Esophagus muscularis mucosa (tissue), 4 donors: ENCODE results near the gene RBM34.

ENCODE experiments used
- CTCF ChIP-seq, 3 experiments: fragments of 200-600 bp in 2 of 3; fragments of 450-650 bp in 1 of 3; sonication (generic) in 2 of 3; IDR thresholded peaks; one replicate each; pipeline ENCODE4 v1.5.1; 2017 to 2019; ENCODE audit warnings: antibody characterized with exemption in 3 of 3, mild to moderate bottlenecking in 2 of 3, moderate library complexity in 1 of 3
- EP300 ChIP-seq: sonication (generic); formaldehyde crosslinking; IDR thresholded peaks from one replicate; pipeline ENCODE4 v1.6.1; 2017; ENCODE audit warnings: antibody characterized with exemption
- POLR2A ChIP-seq: fragments of 450-650 bp; IDR thresholded peaks from one replicate; pipeline ENCODE4 v1.6.1; 2017; ENCODE audit warnings: antibody characterized with exemption, moderate library complexity, mild to moderate bottlenecking, low read depth
- POLR2AphosphoS5 ChIP-seq, 2 donors: sonication (generic); formaldehyde crosslinking; IDR thresholded peaks; one replicate each; pipeline ENCODE4 v1.6.1; 2017; ENCODE audit warnings: antibody characterized with exemption in 2 of 2

DNA sequence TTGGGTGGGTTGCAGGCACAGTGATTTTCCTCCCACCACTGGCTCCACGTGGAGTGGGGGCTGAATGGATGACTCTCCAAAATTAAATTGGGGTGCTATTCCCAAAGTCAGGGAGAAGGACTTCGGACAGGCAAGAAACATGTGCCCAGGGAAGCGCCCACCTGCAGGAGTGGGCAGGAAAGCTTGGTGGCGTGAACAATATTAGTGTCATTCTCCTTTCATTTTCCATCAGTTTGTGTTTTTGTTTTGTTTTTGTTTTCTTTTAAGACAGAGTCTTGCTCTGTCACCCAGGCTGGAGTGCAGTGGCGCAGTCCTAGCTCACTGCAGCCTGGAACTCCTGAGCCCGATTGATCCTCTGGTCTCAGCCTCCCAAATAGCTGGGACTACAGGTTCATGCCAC lies 62.5 kb downstream of the RBM34 start:
- TF ChIP-seq CTCF (IDR thresholded peaks at IDR 0.05): no peak
- no peak for TF ChIP-seq POLR2AphosphoS5 (IDR thresholded peaks at IDR 0.05)
- no peak for TF ChIP-seq POLR2A
- TF ChIP-seq EP300: no peak
